GM23338 (cell line): ENCODE results near the gene CTNS. TPM values are rescaled to one million over a fixed set of nuclear protein-coding genes. Genes with fewer than 3 reads are reported as not detected.

ENCODE experiments used
- ATAC-seq: fragments of 200-7000 bp; cut with Tn5 transposase; 3 replicates; pipeline ENCODE4 v1.9.1; 2020
- DNase-seq: peaks from one replicate; pipeline ENCODE4 v3.0.0-alpha.2; 2015; ENCODE audit warnings: low spot score
- H2AFZ ChIP-seq: fragments of 200-600 bp; sonication (generic); 2 replicates; pipeline ENCODE4 v1.8.0; 2016; ENCODE audit warnings: antibody characterized with exemption, mild to moderate bottlenecking, moderate library complexity
- H3F3A ChIP-seq: fragments of 200-600 bp; sonication (generic); replicated peaks from 2 replicates; pipeline ENCODE4 v1.8.0; 2017; ENCODE audit warnings: antibody characterized with exemption, mixed run types, low read depth
- H3K27ac ChIP-seq: fragments of 200-600 bp; sonication (generic); 2 replicates; pipeline ENCODE4 v1.6.1; 2016; ENCODE audit warnings: low read depth
- H3K27me3 ChIP-seq: fragments of 200-600 bp; sonication (generic); 2 replicates; pipeline ENCODE4 v1.8.0; 2016; ENCODE audit warnings: mild to moderate bottlenecking, mixed run types, moderate library complexity; ENCODE audit not compliant: insufficient read depth
- H3K36me3 ChIP-seq: fragments of 200-600 bp; sonication (generic); 2 replicates; pipeline ENCODE4 v1.8.0; 2016; ENCODE audit warnings: mild to moderate bottlenecking; ENCODE audit not compliant: insufficient read depth
- H3K4me1 ChIP-seq: fragments of 200-600 bp; sonication (generic); 2 replicates; pipeline ENCODE4 v1.8.0; 2016; ENCODE audit warnings: mild to moderate bottlenecking, moderate library complexity; ENCODE audit not compliant: insufficient read depth
- H3K4me2 ChIP-seq: fragments of 200-600 bp; sonication (generic); 2 replicates; pipeline ENCODE4 v1.7.1; 2017; ENCODE audit warnings: mixed run types
- H3K4me3 ChIP-seq: fragments of 200-600 bp; sonication (generic); 2 replicates; pipeline ENCODE4 v1.6.1; 2016; ENCODE audit warnings: mixed run types
- H3K79me2 ChIP-seq: fragments of 200-600 bp; sonication (generic); replicated peaks from 2 replicates; pipeline ENCODE4 v1.8.0; 2017; ENCODE audit warnings: mild to moderate bottlenecking; ENCODE audit not compliant: insufficient read depth
- H3K9me2 ChIP-seq: fragments of 200-600 bp; sonication (generic); 2 replicates; pipeline ENCODE4 v1.8.0; 2017; ENCODE audit not compliant: insufficient read depth
- H4K20me1 ChIP-seq: fragments of 200-600 bp; sonication (generic); replicated peaks from 2 replicates; pipeline ENCODE4 v1.8.0; 2017; ENCODE audit warnings: mild to moderate bottlenecking; ENCODE audit not compliant: insufficient read depth
- H3K27ac Mint-ChIP-seq: 2 replicates; pipeline ENCODE4 v1.8.0; 2020; ENCODE audit warnings: inconsistent platforms, mild to moderate bottlenecking, moderate library complexity, mixed read lengths
- H3K27me3 Mint-ChIP-seq: 3 replicates; pipeline ENCODE4 v1.8.0; 2022; ENCODE audit warnings: low read depth, mild to moderate bottlenecking, moderate library complexity, mixed read lengths, inconsistent platforms; ENCODE audit not compliant: insufficient read depth, poor library complexity
- H3K36me3 Mint-ChIP-seq: 3 replicates; pipeline ENCODE4 v1.8.0; 2021; ENCODE audit warnings: low read depth, mild to moderate bottlenecking, inconsistent platforms, moderate library complexity, mixed read lengths
- H3K4me1 Mint-ChIP-seq: 3 replicates; pipeline ENCODE4 v1.8.0; 2020; ENCODE audit warnings: mild to moderate bottlenecking, inconsistent platforms, mixed read lengths
- H3K4me3 Mint-ChIP-seq: 3 replicates; pipeline ENCODE4 v1.8.0; 2021; ENCODE audit warnings: moderate library complexity, mild to moderate bottlenecking, inconsistent platforms, mixed read lengths
- H3K9me3 Mint-ChIP-seq: 3 replicates; pipeline ENCODE4 v1.8.0; 2020; ENCODE audit warnings: moderate library complexity, mild to moderate bottlenecking, inconsistent platforms, mixed read lengths
- CREB1 ChIP-seq: fragments of 250-450 bp; sonication (Bioruptor Pico); IDR thresholded peaks from 2 replicates; pipeline ENCODE4 v1.5.0; 2020; ENCODE audit warnings: low read depth, mild to moderate bottlenecking, moderate library complexity
- EZH2 ChIP-seq: fragments of 200-600 bp; sonication (generic); IDR thresholded peaks from one replicate; pipeline ENCODE4 v1.8.0; 2017; ENCODE audit warnings: antibody characterized with exemption, mild to moderate bottlenecking, low read depth; ENCODE audit not compliant: unreplicated experiment
- EZH2phosphoT487 ChIP-seq: fragments of 200-600 bp; sonication (generic); IDR thresholded peaks from one replicate; pipeline ENCODE4 v1.8.1; 2018; ENCODE audit warnings: antibody characterized with exemption; ENCODE audit not compliant: unreplicated experiment
- NANOG ChIP-seq: IDR thresholded peaks from 2 replicates; pipeline ENCODE4 v1.6.1; 2016; ENCODE audit warnings: antibody characterized with exemption, borderline replicate concordance
- POLR2AphosphoS5 ChIP-seq: IDR thresholded peaks from 2 replicates; pipeline ENCODE4 v1.6.1; 2016; ENCODE audit warnings: antibody characterized with exemption, low read depth
- STAT1 ChIP-seq: IDR thresholded peaks from one replicate; pipeline ENCODE4 v1.6.1; 2016; ENCODE audit warnings: antibody characterized with exemption; ENCODE audit not compliant: unreplicated experiment
- ZNF331 ChIP-seq: fragments of 250-450 bp; sonication (Bioruptor Pico); IDR thresholded peaks from 2 replicates; pipeline ENCODE4 v1.5.0; 2020; ENCODE audit warnings: low read depth, mild to moderate bottlenecking, moderate library complexity
- polyA plus RNA-seq: library from polyadenylated mRNA; unstranded; fragments of >200 nt; fragmentation: Nextera tagmentation; extraction: Ambion mirVana; gene quantifications from 2 replicates; pipeline ENCODE4 v1.2.1, GENCODE V29; 2016
- total RNA-seq: library from RNA; depleted of rRNA; stranded (reverse); fragments of >200 nt; shearing (Covaris generic); gene quantifications from 2 replicates; pipeline ENCODE4 v1.2.3, GENCODE V29; 2014
- TF ChIP-seq, protein P1 (sequence below), 2 experiments: fragments of 200-600 bp in 1 of 2; sonication (generic) in 1 of 2; conservative IDR thresholded peaks; 2 replicates each; pipeline versions ENCODE4 v1.5.1 to v1.6.1; 2016 to 2017; ENCODE audit warnings: antibody characterized with exemption in 2 of 2, low read depth in 2 of 2, mild to moderate bottlenecking in 2 of 2, moderate library complexity in 1 of 2
- TF ChIP-seq, protein P2 (sequence below): IDR thresholded peaks from 2 replicates; pipeline ENCODE4 v1.6.1; 2016; ENCODE audit warnings: antibody characterized with exemption
- TF ChIP-seq, protein P3 (sequence below): IDR thresholded peaks from one replicate; pipeline ENCODE4 v1.6.1; 2018; ENCODE audit warnings: antibody characterized with exemption; ENCODE audit not compliant: unreplicated experiment
- TF ChIP-seq, protein P4 (sequence below): fragments of 250-450 bp; sonication (Bioruptor Pico); IDR thresholded peaks from 2 replicates; pipeline ENCODE4 v1.5.0; 2020; ENCODE audit warnings: mild to moderate bottlenecking, moderate library complexity

CTNS gene
- total and polyA plus RNA-seq, 2 experiments from 2014 or later: 5.9 to 21.8 TPM

DNA sequence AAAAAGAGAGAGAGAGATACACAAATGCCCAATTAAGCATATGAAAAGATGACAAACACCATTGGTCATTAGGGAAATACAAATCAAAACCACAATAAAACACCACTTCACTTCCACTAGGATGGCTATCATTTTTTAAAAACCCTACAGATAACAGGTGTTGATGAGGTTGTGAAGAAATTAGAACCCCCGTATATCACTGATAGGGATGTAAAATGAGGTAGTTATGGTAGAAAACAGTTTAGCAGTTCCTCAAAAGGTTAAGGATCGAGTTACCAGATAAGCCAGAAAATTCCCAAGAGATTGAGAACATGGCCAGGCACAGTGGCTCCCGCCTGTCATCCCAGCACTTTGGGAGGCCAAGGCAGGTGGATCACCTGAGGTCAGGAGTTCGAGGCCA lies 56.6 kb downstream of the CTNS start:
- no peak overlapping the region for H3K4me3 ChIP-seq
- H4K20me1 ChIP-seq: no peaks in the 10 kb centered on the region
- H3K27ac ChIP-seq: no peak overlapping the region
- H3K4me2 ChIP-seq: no peak overlapping the region
- H3K4me1 ChIP-seq: peaks cover 16% of the 10 kb centered on the region; the same call in 1 of the 2 replicates
- peaks cover 6% of the 10 kb centered on the region; the same call in 1 of the 3 replicates for H3K9me3 Mint-ChIP-seq
- TF ChIP-seq, protein P1, sequence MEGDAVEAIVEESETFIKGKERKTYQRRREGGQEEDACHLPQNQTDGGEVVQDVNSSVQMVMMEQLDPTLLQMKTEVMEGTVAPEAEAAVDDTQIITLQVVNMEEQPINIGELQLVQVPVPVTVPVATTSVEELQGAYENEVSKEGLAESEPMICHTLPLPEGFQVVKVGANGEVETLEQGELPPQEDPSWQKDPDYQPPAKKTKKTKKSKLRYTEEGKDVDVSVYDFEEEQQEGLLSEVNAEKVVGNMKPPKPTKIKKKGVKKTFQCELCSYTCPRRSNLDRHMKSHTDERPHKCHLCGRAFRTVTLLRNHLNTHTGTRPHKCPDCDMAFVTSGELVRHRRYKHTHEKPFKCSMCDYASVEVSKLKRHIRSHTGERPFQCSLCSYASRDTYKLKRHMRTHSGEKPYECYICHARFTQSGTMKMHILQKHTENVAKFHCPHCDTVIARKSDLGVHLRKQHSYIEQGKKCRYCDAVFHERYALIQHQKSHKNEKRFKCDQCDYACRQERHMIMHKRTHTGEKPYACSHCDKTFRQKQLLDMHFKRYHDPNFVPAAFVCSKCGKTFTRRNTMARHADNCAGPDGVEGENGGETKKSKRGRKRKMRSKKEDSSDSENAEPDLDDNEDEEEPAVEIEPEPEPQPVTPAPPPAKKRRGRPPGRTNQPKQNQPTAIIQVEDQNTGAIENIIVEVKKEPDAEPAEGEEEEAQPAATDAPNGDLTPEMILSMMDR (conservative IDR thresholded peaks at IDR 0.05; ENCODE audit: low read depth in 2 of 2): no peak
- TF ChIP-seq ZNF331 (CRISPR knock-in tag): no peak
- no peak for TF ChIP-seq NANOG
- TF ChIP-seq EZH2phosphoT487: no peak
- TF ChIP-seq, protein P2, sequence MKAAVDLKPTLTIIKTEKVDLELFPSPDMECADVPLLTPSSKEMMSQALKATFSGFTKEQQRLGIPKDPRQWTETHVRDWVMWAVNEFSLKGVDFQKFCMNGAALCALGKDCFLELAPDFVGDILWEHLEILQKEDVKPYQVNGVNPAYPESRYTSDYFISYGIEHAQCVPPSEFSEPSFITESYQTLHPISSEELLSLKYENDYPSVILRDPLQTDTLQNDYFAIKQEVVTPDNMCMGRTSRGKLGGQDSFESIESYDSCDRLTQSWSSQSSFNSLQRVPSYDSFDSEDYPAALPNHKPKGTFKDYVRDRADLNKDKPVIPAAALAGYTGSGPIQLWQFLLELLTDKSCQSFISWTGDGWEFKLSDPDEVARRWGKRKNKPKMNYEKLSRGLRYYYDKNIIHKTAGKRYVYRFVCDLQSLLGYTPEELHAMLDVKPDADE: no peak
- TF ChIP-seq, protein P3, sequence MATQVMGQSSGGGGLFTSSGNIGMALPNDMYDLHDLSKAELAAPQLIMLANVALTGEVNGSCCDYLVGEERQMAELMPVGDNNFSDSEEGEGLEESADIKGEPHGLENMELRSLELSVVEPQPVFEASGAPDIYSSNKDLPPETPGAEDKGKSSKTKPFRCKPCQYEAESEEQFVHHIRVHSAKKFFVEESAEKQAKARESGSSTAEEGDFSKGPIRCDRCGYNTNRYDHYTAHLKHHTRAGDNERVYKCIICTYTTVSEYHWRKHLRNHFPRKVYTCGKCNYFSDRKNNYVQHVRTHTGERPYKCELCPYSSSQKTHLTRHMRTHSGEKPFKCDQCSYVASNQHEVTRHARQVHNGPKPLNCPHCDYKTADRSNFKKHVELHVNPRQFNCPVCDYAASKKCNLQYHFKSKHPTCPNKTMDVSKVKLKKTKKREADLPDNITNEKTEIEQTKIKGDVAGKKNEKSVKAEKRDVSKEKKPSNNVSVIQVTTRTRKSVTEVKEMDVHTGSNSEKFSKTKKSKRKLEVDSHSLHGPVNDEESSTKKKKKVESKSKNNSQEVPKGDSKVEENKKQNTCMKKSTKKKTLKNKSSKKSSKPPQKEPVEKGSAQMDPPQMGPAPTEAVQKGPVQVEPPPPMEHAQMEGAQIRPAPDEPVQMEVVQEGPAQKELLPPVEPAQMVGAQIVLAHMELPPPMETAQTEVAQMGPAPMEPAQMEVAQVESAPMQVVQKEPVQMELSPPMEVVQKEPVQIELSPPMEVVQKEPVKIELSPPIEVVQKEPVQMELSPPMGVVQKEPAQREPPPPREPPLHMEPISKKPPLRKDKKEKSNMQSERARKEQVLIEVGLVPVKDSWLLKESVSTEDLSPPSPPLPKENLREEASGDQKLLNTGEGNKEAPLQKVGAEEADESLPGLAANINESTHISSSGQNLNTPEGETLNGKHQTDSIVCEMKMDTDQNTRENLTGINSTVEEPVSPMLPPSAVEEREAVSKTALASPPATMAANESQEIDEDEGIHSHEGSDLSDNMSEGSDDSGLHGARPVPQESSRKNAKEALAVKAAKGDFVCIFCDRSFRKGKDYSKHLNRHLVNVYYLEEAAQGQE: no peak
- no peak for TF ChIP-seq EZH2
- no peak for TF ChIP-seq POLR2AphosphoS5
- TF ChIP-seq, protein P4, sequence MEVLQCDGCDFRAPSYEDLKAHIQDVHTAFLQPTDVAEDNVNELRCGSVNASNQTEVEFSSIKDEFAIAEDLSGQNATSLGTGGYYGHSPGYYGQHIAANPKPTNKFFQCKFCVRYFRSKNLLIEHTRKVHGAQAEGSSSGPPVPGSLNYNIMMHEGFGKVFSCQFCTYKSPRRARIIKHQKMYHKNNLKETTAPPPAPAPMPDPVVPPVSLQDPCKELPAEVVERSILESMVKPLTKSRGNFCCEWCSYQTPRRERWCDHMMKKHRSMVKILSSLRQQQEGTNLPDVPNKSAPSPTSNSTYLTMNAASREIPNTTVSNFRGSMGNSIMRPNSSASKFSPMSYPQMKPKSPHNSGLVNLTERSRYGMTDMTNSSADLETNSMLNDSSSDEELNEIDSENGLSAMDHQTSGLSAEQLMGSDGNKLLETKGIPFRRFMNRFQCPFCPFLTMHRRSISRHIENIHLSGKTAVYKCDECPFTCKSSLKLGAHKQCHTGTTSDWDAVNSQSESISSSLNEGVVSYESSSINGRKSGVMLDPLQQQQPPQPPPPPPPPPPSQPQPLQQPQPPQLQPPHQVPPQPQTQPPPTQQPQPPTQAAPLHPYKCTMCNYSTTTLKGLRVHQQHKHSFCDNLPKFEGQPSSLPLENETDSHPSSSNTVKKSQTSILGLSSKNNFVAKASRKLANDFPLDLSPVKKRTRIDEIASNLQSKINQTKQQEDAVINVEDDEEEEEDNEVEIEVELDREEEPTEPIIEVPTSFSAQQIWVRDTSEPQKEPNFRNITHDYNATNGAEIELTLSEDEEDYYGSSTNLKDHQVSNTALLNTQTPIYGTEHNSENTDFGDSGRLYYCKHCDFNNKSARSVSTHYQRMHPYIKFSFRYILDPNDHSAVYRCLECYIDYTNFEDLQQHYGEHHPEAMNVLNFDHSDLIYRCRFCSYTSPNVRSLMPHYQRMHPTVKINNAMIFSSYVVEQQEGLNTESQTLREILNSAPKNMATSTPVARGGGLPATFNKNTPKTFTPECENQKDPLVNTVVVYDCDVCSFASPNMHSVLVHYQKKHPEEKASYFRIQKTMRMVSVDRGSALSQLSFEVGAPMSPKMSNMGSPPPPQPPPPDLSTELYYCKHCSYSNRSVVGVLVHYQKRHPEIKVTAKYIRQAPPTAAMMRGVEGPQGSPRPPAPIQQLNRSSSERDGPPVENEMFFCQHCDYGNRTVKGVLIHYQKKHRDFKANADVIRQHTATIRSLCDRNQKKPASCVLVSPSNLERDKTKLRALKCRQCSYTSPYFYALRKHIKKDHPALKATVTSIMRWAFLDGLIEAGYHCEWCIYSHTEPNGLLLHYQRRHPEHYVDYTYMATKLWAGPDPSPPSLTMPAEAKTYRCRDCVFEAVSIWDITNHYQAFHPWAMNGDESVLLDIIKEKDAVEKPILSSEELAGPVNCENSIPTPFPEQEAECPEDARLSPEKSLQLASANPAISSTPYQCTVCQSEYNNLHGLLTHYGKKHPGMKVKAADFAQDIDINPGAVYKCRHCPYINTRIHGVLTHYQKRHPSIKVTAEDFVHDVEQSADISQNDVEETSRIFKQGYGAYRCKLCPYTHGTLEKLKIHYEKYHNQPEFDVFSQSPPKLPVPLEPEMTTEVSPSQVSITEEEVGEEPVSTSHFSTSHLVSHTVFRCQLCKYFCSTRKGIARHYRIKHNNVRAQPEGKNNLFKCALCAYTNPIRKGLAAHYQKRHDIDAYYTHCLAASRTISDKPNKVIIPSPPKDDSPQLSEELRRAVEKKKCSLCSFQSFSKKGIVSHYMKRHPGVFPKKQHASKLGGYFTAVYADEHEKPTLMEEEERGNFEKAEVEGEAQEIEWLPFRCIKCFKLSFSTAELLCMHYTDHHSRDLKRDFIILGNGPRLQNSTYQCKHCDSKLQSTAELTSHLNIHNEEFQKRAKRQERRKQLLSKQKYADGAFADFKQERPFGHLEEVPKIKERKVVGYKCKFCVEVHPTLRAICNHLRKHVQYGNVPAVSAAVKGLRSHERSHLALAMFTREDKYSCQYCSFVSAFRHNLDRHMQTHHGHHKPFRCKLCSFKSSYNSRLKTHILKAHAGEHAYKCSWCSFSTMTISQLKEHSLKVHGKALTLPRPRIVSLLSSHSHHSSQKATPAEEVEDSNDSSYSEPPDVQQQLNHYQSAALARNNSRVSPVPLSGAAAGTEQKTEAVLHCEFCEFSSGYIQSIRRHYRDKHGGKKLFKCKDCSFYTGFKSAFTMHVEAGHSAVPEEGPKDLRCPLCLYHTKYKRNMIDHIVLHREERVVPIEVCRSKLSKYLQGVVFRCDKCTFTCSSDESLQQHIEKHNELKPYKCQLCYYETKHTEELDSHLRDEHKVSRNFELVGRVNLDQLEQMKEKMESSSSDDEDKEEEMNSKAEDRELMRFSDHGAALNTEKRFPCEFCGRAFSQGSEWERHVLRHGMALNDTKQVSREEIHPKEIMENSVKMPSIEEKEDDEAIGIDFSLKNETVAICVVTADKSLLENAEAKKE (CRISPR knock-in tag): no peak
- TF ChIP-seq STAT1: no peak
- TF ChIP-seq CREB1 (CRISPR knock-in tag): no peak
- H3K4me3 Mint-ChIP-seq: no peak overlapping the region
- peaks cover 12% of the 10 kb centered on the region for H3F3A ChIP-seq
- H3K9me2 ChIP-seq: no peaks in the 10 kb centered on the region
- ATAC-seq (no peak), DNase-seq (no peak)
- H3K4me1 Mint-ChIP-seq: peaks cover 14% of the 10 kb centered on the region
- no peaks in the 10 kb centered on the region for H3K79me2 ChIP-seq
- H3K36me3 Mint-ChIP-seq: no peaks in the 10 kb centered on the region
- no peak overlapping the region for H3K27ac Mint-ChIP-seq
- no peak overlapping the region for H2AFZ ChIP-seq
- peaks cover 26% of the 10 kb centered on the region for H3K27me3 Mint-ChIP-seq
- no peaks in the 10 kb centered on the region for H3K36me3 ChIP-seq
- peaks cover 25% of the 10 kb centered on the region for H3K27me3 ChIP-seq
